Measurements from ENCODE around the gene MAP2K7.
"Not testable (repeated sequence)": the region's sequence is repeated elsewhere in the genome, so short reads cannot be mapped to it uniquely, and the experiment has no call there.

Gene MAP2K7

GRCh38 chr19:7916103-7916954 lies 12.7 kb downstream of the MAP2K7 start:
- ATAC-seq, result peak; percentile 34

DNA sequence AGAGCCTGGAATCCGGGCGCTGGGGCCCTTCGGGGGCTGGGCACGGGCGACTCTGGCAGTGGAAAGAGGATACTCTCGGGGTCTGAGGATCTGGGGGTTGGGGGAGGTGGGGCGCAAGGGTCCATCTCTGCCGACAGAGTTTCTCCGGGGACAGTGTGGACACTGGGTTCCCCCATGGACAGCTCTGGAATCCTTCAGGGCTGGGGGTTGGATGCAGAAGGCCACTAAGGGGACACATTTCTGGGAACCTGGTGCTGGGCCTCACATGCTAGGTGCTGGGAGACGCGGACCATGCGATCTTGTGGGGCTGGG lies 13.2 kb downstream of the MAP2K7 start:
- Mint-ChIP-seq H3K9me3 (no peaks in the 10 kb centered on the region), H3K27ac (peak overlapping the region; percentile 34 to 46), H3K4me1 (peaks cover 60% of the 10 kb centered on the region)

More at GRCh38 chr19:7916103-7916954, 12.7 kb downstream of the MAP2K7 start:
- H3K4me1 Mint-ChIP-seq, result peaks cover 55% of the 10 kb centered on the region
- DNase-seq, result peak; percentile 64 to 69
- H3K4me3 Mint-ChIP-seq, result peak overlapping the region; percentile 68 to 77
- H3K9me3 Mint-ChIP-seq, result no peaks in the 10 kb centered on the region
- peaks cover 53% of the 10 kb centered on the region for H3K27me3 Mint-ChIP-seq
- H3K27ac Mint-ChIP-seq, result peak overlapping the region in 1 of 2 donors; percentile 48

GRCh38 chr19:7917267-7918061 lies 13.8 kb downstream of the MAP2K7 start:
- Mint-ChIP-seq H3K27ac (peak overlapping the region; percentile 34 to 61), H3K9me3 (no peaks in the 10 kb centered on the region), H3K4me3 (peak overlapping the region; percentile 68 to 82), H3K27me3 (peaks cover 53% of the 10 kb centered on the region), H3K4me1 (peaks cover 64% of the 10 kb centered on the region)
- ATAC-seq (peak; percentile 61), DNase-seq (peak; percentile 73)

More for the DNA sequence above, 13.2 kb downstream of the MAP2K7 start:
- DNase-seq (no peak), ATAC-seq (no peak)
- peak overlapping the region; percentile 68 to 77 for H3K4me3 Mint-ChIP-seq
- peaks cover 53% of the 10 kb centered on the region for H3K27me3 Mint-ChIP-seq

- Mint-ChIP-seq H3K4me3 (peak overlapping the region; percentile 68 to 82), H3K27ac (peak overlapping the region in 1 of 2 donors; percentile 61), H3K27me3 (peaks cover 53% of the 10 kb centered on the region), H3K4me1 (peaks cover 64% of the 10 kb centered on the region)
- not testable (repeated sequence) for DNase-seq, ATAC-seq, H3K9me3 Mint-ChIP-seq
Observed at GRCh38 chr19:7918062-7918614, 14.5 kb downstream of the MAP2K7 start.

- DNase-seq (no peak), ATAC-seq (no peak)
- peaks cover 53% of the 10 kb centered on the region for H3K27me3 Mint-ChIP-seq
- H3K4me1 Mint-ChIP-seq, result peaks cover 67% of the 10 kb centered on the region
- H3K9me3 Mint-ChIP-seq, result no peaks in the 10 kb centered on the region
- H3K4me3 Mint-ChIP-seq, result peak overlapping the region; percentile 84 to 93
- no peak overlapping the region for H3K27ac Mint-ChIP-seq
Observed at GRCh38 chr19:7918615-7919421, 15.1 kb downstream of the MAP2K7 start.

- H3K27ac Mint-ChIP-seq, result peak within 1 kb of the TSS; percentile 64 to 89
Observed at GRCh38 chr19:7919610-7920518, 16.2 kb downstream of the MAP2K7 start, which contains the start of gene SNAPC2. TSS of gene SNAPC2 (plus strand) at chr19:7920338. CDS start at chr19:7920367, 29 bp downstream.

DNA sequence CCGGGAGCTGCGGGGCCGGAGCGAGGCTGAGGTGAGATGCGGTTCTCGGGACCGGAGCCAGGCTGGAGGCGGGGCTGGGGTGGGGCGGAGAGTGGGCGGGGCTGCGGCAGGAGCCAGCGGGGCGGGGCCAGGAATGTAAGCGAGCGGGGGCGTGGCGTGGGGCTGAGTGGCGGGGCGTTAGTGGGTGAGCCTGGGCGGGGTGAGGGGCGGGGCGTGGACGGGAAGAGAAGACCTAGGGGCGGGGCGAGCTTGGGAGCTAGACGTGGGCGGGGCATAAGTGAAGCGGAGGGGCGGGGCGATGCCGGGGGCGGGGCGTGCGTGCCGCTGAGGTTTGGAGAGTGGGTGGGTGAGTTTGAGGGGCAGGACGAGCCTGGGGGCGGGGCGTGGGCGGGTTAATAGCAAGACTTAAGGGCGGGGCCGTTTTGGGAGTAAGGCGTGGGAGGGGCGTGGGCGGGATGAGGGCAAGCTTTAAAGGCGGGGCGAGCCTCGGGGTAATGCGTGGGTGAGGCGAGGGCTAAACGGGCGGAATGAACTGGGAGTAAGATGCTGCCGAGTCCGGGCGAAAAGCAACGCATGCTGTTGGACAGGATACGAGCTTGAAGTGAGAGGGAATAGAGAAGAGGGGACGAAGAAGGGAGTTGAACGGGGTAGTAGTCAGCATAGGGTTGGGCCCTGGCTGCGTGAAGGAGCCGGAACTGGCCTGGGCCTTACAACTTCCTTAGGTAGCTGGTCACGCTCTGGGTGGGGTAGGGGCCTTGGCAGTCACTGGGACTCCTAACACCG lies 17.0 kb downstream of the MAP2K7 start:
- peak overlapping the region; percentile 84 to 93 for H3K4me3 Mint-ChIP-seq
- peaks cover 41% of the 10 kb centered on the region for H3K27me3 Mint-ChIP-seq
- H3K4me1 Mint-ChIP-seq, result peaks cover 75% of the 10 kb centered on the region
- DNase-seq (peak; percentile 95 to 96), ATAC-seq (peak; percentile 47)
- no peaks in the 10 kb centered on the region for H3K9me3 Mint-ChIP-seq
- H3K27ac Mint-ChIP-seq, result peak overlapping the region; percentile 64 to 89

More at GRCh38 chr19:7919610-7920518, 16.2 kb downstream of the MAP2K7 start, which contains the start of gene SNAPC2:
- ATAC-seq, result peak; percentile 74
- peak within 1 kb of the TSS; percentile 84 to 93 for H3K4me3 Mint-ChIP-seq
- H3K4me1 Mint-ChIP-seq, result peaks cover 77% of the 10 kb centered on the region
- H3K9me3 Mint-ChIP-seq, result no peaks in the 10 kb centered on the region
- H3K27me3 Mint-ChIP-seq, result peaks cover 49% of the 10 kb centered on the region
- DNase-seq, result peak; percentile 98

DNA sequence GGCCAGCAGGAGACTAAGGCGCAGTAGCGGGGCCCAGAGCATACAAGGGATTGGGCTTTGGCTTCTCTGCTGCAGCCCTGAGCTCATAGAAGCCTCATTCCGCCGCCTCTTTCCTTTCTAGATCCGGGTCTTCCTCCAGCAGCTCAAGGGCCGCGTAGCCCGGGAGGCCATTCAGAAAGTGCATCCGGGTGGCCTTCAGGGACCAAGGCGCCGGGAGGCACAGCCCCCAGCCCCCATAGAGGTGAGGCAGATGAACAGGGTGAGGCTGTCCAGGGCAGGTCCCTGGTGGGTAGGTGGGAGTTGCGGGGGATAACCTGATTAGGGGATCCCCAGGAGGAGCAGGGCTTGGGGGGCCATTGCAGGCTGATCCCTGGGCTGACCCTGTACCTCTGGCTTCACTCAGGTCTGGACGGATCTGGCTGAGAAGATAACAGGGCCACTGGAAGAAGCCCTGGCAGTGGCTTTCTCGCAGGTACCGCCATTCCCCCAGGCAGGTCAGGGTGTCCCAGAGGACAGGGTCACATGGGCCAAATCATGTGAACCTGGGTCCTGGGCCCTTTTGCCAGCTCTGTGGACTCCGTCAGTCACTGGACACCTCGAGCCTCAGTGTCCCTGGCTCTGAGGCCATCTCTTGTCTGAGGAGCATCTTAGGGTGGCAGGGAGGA lies 17.8 kb downstream of the MAP2K7 start:
- H3K4me3 Mint-ChIP-seq, result peak overlapping the region; percentile 84 to 93
- peaks cover 74% of the 10 kb centered on the region for H3K4me1 Mint-ChIP-seq
- H3K27ac Mint-ChIP-seq, result peak overlapping the region in 1 of 2 donors; percentile 67
- DNase-seq, result no peak
- H3K9me3 Mint-ChIP-seq, result no peaks in the 10 kb centered on the region
- peaks cover 36% of the 10 kb centered on the region for H3K27me3 Mint-ChIP-seq
- ATAC-seq, result no peak

GRCh38 chr19:7921967-7922835 lies 18.5 kb downstream of the MAP2K7 start:
- H3K27ac Mint-ChIP-seq, result peak overlapping the region in 1 of 2 donors; percentile 54
- no peak for DNase-seq

GRCh38 chr19:7922836-7923195 lies 19.1 kb downstream of the MAP2K7 start:
- DNase-seq (no peak), ATAC-seq (no peak)
- Mint-ChIP-seq H3K9me3 (no peaks in the 10 kb centered on the region), H3K4me1 (peaks cover 71% of the 10 kb centered on the region), H3K4me3 (no peak overlapping the region), H3K27me3 (peaks cover 23% of the 10 kb centered on the region), H3K27ac (no peak overlapping the region)

More at GRCh38 chr19:7921967-7922835, 18.5 kb downstream of the MAP2K7 start:
- Mint-ChIP-seq H3K4me1 (peaks cover 73% of the 10 kb centered on the region), H3K27me3 (peaks cover 29% of the 10 kb centered on the region), H3K4me3 (peak overlapping the region in 1 of 2 donors; percentile 44), H3K9me3 (no peaks in the 10 kb centered on the region)
- ATAC-seq, result no peak

- H3K27ac Mint-ChIP-seq, result no peak overlapping the region
- H3K9me3 Mint-ChIP-seq, result no peaks in the 10 kb centered on the region
- peaks cover 71% of the 10 kb centered on the region for H3K4me1 Mint-ChIP-seq
- no peak overlapping the region for H3K4me3 Mint-ChIP-seq
- H3K27me3 Mint-ChIP-seq, result peaks cover 16% of the 10 kb centered on the region
- ATAC-seq, result no peak
- DNase-seq, result no peak
Observed at GRCh38 chr19:7923295-7924191, 19.9 kb downstream of the MAP2K7 start.

All from stimulated activated naive CD8-positive, alpha-beta T cell treated with anti-CD3 and anti-CD28 coated beads, Interleukin-15, amount 100 ng/mL, for 72 hours (primary cell).